ENCODE results near the gene COL28A1.

GRCh38 chr7:7517754-7518153 is 17.9 kb downstream of the COL28A1 start:
- TF ChIP-seq ZNF274 (IDR thresholded peaks at IDR 0.05; ENCODE audit: low read depth, low read length) = no peak
- TF ChIP-seq YY1 (IDR thresholded peaks at IDR 0.05; ENCODE audit: insufficient read depth, insufficient read length) = no peak

Data from NT2/D1 (cell line).